Measurements from ENCODE around the gene LHCGR.
"Not testable (repeated sequence)": the region's sequence is repeated elsewhere in the genome, so short reads cannot be mapped to it uniquely, and the experiment has no call there.

Gene LHCGR

GRCh38 chr2:48739236-48739635 is 16.3 kb downstream of the LHCGR start:
- DNase-seq: not testable (repeated sequence)

DNA sequence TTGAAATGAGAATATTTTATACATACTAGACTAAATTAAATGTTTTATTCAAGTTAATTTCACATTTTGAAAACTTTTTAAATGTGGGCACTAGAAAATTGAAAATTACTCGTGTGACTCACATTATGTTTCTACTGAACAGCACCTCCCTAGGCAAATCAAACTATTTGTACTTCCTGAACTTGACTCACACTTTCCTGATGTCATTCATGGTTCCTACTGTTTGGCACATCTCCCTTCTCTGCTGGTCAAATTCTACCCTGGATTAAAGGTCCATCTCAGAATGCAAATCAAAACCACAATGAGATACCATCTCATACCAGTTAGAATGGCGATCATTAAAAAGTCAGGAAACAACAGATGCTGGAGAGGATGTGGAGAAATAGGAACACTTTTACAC is 16.7 kb downstream of the LHCGR start:
- DNase-seq: no peak

- no peak for DNase-seq
These were observed 19.3 kb downstream of the LHCGR start for GRCh38 chr2:48736251-48736650.

GRCh38 chr2:48734576-48735303 is 20.8 kb downstream of the LHCGR start:
- DNase-seq: no peak

GRCh38 chr2:48733067-48733503 is 22.4 kb downstream of the LHCGR start:
- DNase-seq: peak; percentile 70

DNA sequence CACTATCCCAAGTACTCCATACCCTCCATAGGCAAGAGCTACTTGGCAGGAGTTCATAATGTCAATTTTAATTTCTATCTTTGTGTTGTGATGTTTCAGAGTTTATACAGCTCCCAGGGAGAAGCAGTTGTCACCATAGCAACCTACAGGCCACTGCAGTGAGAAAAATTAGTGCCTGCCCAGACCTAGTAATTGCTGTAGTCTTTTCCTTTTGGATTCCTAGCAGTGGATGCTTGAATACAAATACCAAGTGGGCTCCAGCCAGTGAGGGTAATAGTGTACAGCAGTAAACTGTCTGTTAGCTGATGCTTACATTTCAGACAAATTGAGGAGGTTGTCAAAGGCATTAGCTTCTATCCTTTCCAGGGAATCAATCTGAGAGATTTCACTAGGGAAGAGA is 26.7 kb downstream of the LHCGR start:
- DNase-seq: no peak

- DNase-seq: no peak
These were observed 27.2 kb downstream of the LHCGR start for GRCh38 chr2:48728295-48728694.

- DNase-seq: no peak
These were observed 28.0 kb downstream of the LHCGR start for GRCh38 chr2:48727560-48727959.

DNA sequence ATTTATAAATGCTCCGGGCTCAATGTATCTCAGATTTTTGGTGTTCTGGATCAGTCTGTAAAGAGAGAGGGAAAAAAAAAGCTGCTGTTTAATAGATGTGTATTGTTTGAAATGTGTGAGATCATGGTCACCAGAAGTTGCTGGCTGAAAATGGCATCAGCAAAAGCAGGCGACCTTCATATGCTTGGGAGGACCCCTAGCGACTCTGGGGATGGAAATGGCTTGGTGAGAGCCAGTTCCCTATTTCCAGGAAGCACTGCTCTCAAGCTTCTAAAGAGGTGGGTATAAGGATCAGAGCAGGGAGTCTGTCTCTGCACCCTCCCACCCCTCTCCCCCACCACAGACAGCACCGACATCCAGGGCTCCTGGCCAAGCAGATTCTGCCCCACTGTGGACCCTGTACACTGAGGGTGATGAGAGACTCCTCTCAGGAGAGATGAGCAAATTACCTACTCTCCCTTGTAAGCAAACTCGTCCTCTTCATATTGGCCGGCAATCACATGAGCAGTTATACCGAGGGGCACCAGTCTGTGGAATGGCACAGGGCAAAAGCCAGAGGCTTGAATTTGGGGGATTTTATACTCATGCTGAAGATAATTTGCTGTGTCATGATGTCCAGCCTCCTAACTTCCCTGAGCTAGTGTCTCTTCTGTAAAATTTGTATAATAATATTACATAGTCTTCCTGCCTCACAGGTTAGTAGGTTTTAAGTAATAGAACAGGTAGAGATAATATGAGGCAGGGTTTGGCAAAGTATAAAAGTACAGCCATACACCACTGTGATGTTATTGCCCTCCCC is 29.6 kb downstream of the LHCGR start:
- no peak for DNase-seq

GRCh38 chr2:48724278-48724677 is 31.2 kb downstream of the LHCGR start:
- no peak for DNase-seq

- no peak for DNase-seq
These were observed 32.4 kb downstream of the LHCGR start for GRCh38 chr2:48723129-48723528.

DNA sequence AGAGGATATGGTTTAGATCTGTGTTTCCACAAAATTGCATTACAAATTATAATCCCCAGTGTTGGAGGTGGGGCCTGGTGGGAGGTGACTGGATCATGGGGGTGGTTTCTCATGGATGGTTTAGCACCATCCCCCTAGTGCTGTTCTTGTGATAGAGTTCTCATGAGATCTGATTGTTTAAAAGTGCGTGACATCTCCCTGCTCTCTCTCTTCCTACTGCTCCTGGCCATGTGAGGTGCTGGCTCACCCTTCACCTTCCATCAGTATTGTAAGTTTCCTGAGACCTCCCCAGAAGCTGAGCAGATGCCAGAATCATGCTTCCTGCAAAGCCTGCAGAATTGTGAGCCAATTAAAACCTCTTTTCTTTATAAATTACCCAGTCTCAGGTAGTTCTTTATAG is 33.1 kb downstream of the LHCGR start:
- no peak for DNase-seq

DNA sequence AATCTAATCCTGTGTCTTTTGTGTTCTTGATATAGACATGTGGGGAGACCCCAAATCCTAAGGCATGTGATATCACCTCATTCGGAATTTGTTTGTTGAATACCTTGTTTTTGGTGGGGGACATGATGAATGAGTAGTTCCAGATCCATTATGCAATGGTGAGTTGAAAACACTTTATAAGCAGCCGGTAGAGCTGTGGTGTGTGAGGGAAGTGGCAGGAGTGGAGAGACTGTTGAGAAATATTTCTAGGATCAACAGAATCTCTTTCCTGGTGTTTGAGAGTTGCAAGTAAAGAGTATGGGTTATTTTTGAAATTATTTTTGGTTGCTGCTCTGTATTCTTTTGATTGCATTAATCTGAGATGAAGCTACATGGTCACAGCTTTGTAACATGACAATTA is 34.4 kb downstream of the LHCGR start:
- DNase-seq: no peak

DNA sequence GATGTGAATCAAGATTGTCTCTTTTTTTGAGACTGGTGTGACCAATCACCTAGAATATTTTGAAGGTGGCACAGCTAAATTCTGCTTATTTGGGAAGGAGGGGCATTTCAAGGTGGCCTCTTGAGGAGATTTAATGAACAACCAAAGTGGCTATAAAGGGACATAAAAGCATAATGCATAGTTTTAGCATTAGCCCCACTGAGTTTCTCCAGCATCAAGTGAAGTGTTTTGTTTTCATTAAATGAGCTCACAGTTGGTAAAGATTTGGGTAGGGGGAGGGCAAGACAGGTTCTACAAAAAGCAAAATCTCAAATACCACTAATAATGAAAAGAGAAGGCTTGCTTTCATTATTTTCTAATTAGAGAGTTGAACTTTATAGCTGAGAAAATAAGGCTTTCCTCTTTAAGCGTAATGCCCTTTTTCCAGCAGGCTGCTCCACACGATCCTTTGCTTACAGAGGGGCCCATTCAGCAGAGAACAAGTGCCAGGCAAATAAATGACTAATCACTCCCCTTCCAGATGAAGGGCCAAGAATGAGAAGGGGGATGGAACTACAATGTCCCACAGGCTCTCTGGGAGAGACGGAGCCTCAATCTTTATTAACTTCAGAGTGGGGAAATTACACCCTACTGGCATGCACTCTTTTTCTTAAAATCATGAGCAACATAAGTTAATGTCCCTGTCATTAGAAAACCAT is 35.9 kb downstream of the LHCGR start:
- DNase-seq: no peak

DNA sequence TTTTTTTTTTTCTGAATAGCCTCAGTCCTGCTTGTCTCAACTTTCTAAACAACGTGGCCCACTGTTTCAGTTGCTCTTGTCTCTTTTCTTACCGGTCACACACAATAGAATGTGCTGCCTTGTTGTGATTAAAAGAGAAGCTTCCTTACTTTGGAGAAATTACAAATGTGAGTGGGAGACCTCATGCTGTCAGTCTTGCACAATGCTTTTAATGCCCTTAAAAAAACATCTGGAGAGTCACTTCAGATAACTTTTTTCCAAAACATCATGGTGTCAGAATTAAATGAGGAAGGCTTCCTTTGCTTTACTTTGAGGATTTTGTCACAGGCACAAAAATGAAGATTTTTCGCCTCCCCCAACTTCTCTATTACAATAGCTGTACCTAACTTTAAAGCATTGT is 37.7 kb downstream of the LHCGR start:
- no peak for DNase-seq

GRCh38 chr2:48715956-48716355 is 39.6 kb downstream of the LHCGR start:
- DNase-seq: no peak

DNA sequence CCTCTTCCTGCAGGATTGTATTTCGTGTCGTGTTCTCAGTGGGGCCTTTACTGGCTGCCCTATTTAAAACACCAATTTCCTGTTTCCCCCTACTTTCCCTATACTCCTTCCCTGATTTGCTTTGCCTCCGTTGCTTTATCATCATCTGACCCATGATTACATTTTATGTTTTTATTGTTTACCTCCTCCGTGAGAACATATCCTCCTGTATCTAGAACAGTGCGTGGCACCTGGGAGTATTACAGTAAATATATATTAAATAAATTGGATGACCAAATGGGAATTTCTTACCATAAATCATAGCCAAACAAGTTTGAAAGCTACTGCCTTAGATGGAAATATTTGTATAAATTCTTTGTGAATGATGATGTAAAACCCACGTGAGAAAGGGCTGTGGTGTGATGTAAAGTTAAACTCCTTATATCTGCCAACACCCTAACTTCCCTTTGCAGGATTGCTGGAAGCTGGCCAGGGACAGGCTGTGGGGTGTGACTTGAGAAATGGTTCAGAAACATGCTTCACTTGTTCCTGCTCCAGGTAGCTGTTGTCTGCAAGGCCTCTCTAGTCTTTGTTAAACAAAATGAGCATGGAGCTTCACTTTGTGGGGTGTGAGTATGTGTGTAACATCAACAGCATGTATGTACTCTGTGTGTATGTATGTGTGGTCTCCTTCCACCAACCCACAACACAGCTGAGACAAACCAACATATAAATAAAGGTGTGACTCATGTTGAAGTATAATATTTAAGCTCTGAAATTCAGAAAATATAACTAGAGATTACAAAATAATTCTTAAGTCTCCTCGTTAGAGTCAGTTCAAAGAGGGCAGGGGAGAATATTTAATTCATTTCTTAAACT is 40.3 kb downstream of the LHCGR start:
- DNase-seq: no peak

- no peak for DNase-seq
These were observed 41.3 kb downstream of the LHCGR start for GRCh38 chr2:48714245-48714644.

GRCh38 chr2:48713647-48714046 is 41.9 kb downstream of the LHCGR start:
- DNase-seq: no peak

DNA sequence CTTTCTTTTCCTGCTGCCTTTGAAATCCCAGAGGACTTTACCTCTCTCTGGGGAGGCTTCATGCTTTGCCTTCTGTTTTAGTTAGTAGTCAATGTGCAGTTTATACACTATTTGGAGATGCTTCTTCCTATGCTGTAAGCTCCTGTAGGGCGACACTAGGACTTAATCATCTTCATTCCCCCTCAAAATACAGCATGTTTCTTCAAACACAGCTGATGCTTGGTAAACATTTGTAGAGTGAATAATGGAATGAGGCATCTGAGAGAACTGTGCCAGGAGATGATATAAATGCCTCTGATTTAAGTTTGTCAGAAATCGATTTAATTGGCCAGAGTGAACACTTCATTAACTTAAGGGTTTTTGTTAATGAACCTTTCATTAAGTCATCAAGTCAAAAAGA is 43.4 kb downstream of the LHCGR start:
- no peak for DNase-seq

DNA sequence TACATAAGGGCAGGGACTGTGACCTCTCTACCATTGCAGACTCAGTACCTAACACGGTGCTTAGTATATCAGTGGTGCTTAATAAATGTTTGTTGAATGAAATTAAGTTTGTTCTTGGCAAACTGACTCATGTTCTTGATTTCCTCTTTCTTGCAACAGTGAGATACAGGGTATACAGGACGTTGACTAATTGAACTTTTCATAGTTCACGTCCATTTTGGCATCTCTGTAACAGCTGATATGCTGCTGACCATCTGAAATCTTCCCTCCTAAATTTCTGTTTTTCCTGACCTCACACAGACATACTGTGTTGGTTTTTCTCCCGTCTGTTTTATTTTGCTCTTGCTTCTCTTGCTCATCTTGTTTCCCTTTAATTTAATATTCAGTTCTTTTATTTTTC is 44.2 kb downstream of the LHCGR start:
- no peak for DNase-seq

GRCh38 chr2:48709096-48710034 is 46.2 kb downstream of the LHCGR start:
- no peak for DNase-seq

All from NCI-H510A (cell line).